Brain pericyte (primary cell): ENCODE results near the gene GUCA2B.

Experiments used
- DNase-seq: peaks from one replicate; pipeline ENCODE4 v3.0.0-alpha.2; 2012; ENCODE audit warnings: low read depth, low spot score

The GUCA2B gene

GRCh38 chr1:42184616-42185015 is 31.4 kb downstream of the GUCA2B start:
- DNase-seq, result no peak

GRCh38 chr1:42186152-42186551 is 32.9 kb downstream of the GUCA2B start:
- no peak for DNase-seq

- DNase-seq, result no peak
These were observed 37.0 kb downstream of the GUCA2B start for GRCh38 chr1:42189931-42190853.

- DNase-seq, result no peak
These were observed 38.1 kb downstream of the GUCA2B start for GRCh38 chr1:42191319-42191718.

- DNase-seq, result no peak
These were observed 38.9 kb downstream of the GUCA2B start for GRCh38 chr1:42192106-42192505.

- no peak for DNase-seq
These were observed 42.6 kb downstream of the GUCA2B start for GRCh38 chr1:42195841-42196240.

- DNase-seq, result no peak
These were observed 45.0 kb downstream of the GUCA2B start for GRCh38 chr1:42198251-42198650.

- DNase-seq, result no peak
These were observed 48.8 kb downstream of the GUCA2B start for GRCh38 chr1:42201986-42202385.
